Peyer's patch (tissue), 4 donors: ENCODE results near the gene HARBI1. TPM values are rescaled to one million over a fixed set of nuclear protein-coding genes. Genes with fewer than 3 reads are reported as not detected.

Source experiments
- DNase-seq, 3 donors: peaks; one replicate each; pipeline ENCODE4 v3.0.0-alpha.2; 2017 to 2019
- H3K27ac ChIP-seq, 4 donors: fragments of 200-600 bp; sonication (generic); one replicate each; pipeline ENCODE4 v1.5.1; 2016 to 2019
- H3K27me3 ChIP-seq, 2 donors: fragments of 200-600 bp; sonication (generic); one replicate each; pipeline ENCODE4 v1.5.1; 2019
- H3K36me3 ChIP-seq, 3 donors: fragments of 200-600 bp; sonication (generic); one replicate each; pipeline ENCODE4 v1.5.1; 2016 to 2019
- H3K4me1 ChIP-seq, 4 donors: fragments of 200-600 bp; sonication (generic); one replicate each; pipeline ENCODE4 v1.5.1; 2016 to 2019
- H3K4me3 ChIP-seq, 4 donors: fragments of 200-600 bp; sonication (generic); 1 replicate in 3 of 4; 2 replicates in 1 of 4; pipeline ENCODE4 v1.5.1; 2016 to 2019; ENCODE audit warnings: mild to moderate bottlenecking in 1 of 4
- H3K9me3 ChIP-seq, 4 donors: fragments of 200-600 bp; sonication (generic); one replicate each; pipeline ENCODE4 v1.5.1; 2016 to 2019; ENCODE audit warnings: mild to moderate bottlenecking in 1 of 4
- POLR2A ChIP-seq, 2 donors: fragments of 450-650 bp; IDR thresholded peaks; one replicate each; pipeline ENCODE4 v1.5.1; 2017; ENCODE audit warnings: antibody characterized with exemption in 2 of 2, mild to moderate bottlenecking in 2 of 2, moderate library complexity in 2 of 2
- total RNA-seq, 4 donors: library from RNA; depleted of rRNA; stranded (reverse); fragments of >200 nt; gene quantifications; one replicate each; pipeline ENCODE4 v1.1.0, GENCODE V29; 2016
- TF ChIP-seq, protein P1 (sequence below), 6 experiments: fragments of 450-650 bp in 4 of 6; fragments of 200-600 bp in 2 of 6; sonication (generic) in 1 of 6; IDR thresholded peaks; one replicate each; pipeline ENCODE4 v1.5.1; 2017 to 2019; ENCODE audit warnings: antibody characterized with exemption in 6 of 6, mild to moderate bottlenecking in 3 of 6, moderate library complexity in 1 of 6

HARBI1 gene
- total RNA-seq, 4 donors from 2014 or later = 3.3 to 4.4 (median 4.1) TPM

DNA sequence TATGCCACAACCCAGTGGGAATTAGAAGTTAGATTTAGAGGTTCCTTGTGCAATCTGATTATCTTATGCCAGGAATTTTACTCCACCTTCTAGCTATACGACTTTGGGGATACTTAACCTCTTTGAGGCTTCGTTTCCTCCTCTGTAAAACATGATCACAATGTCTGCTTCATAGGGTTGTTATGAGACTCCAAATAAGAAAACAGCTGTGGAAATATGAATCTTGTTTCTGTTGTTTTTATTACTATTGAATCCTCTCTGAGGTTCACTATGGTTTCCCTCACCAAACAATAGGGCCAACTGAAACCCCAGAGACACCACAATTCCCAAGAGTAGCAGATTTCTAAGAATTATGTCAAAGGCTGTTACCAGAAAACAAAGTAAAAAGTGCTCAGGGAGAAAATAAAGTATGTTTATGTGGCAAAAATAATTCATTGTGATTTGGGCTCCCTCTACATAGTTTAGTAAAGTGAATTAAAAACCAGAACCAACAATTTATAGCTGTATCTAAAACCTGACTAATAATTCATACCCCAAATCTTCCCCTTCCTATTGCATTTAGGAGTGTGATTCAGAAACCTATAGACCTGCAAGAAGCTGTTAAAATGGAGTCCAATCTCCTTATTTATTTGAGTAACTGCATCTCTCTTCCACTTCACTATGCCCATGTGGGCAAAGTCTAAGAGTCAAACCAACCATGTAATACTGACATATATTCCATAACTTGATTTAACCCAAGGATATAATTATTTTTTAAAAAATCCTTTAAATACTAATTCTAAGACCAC lies 61.6 kb downstream of the HARBI1 start:
- TF ChIP-seq, protein P1, sequence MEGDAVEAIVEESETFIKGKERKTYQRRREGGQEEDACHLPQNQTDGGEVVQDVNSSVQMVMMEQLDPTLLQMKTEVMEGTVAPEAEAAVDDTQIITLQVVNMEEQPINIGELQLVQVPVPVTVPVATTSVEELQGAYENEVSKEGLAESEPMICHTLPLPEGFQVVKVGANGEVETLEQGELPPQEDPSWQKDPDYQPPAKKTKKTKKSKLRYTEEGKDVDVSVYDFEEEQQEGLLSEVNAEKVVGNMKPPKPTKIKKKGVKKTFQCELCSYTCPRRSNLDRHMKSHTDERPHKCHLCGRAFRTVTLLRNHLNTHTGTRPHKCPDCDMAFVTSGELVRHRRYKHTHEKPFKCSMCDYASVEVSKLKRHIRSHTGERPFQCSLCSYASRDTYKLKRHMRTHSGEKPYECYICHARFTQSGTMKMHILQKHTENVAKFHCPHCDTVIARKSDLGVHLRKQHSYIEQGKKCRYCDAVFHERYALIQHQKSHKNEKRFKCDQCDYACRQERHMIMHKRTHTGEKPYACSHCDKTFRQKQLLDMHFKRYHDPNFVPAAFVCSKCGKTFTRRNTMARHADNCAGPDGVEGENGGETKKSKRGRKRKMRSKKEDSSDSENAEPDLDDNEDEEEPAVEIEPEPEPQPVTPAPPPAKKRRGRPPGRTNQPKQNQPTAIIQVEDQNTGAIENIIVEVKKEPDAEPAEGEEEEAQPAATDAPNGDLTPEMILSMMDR (IDR thresholded peaks at IDR 0.05) = no peak
- TF ChIP-seq POLR2A (IDR thresholded peaks at IDR 0.05) = no peak
- no peak for DNase-seq
- no peaks in the 10 kb centered on the region for H3K9me3 ChIP-seq
- H3K4me1 ChIP-seq = peaks cover 0 to 38% (median 14%) of the 10 kb centered on the region in 4 donors
- H3K36me3 ChIP-seq = no peaks in the 10 kb centered on the region
- H3K4me3 ChIP-seq = no peak overlapping the region
- peak overlapping the region in 2 of 4 donors; percentile 72 for H3K27ac ChIP-seq
- H3K27me3 ChIP-seq = no peaks in the 10 kb centered on the region

DNA sequence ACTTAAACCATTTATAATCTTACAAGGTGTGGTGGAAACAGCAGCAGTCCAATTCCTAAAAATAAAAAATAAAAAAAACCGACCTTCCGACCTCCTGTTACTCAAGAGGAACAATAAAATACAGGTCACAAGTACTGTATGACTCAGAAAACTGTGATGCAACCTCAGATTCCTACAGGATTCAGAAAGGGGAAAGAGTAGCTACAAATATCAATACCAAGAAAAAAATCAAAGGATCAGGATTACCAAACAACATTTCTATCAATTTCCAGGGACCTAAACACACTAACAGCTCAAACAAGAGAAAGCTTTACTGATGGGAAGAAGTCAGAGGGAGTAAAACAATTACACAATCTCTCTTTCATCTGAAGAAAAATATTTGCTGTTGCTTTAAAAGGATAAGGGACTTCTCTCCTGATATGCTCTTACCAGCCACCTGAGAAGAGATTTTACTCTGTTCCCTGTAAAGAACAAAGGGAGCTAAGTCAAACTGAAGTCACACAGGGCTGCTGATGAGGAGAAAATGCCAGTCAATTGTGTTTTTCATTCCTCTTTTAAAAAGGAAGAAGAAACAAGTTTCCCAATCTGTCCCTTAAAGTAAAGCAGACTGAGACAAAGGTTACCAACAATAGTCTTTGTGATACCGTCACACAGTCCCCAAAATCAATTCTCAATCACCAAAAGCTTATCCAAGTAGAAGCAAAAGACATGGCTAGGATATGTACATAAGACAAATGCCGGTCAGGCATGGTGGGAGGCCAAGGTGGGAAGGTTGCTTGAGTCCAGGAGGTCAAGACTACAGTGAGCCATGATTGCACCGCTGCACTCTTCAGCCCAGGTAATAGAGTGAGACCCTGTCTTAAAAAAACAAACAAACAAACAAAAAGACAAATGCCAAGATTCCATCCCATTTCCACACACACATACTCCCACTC lies 62.5 kb downstream of the HARBI1 start:
- DNase-seq = no peak

DNA sequence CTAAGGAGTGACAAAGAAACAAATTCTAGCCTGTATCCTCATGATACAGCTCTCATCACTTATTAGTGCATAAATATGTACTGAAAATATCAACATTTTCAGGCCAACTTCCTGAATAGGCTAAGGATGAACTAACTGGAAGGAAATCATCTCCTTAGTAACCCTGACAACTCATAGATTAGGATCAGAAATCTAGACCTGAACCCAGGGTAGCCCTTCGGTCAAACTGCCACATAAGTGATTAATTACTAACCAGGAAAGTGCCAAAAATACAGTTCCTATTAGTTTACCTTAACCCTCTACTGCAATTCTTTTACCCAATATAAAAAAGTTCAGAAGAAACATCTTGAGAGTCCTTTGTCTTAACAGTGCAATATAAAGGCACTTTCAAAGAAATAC lies 63.2 kb downstream of the HARBI1 start:
- no peaks in the 10 kb centered on the region for H3K9me3 ChIP-seq
- H3K27ac ChIP-seq = peak overlapping the region in 2 of 4 donors; percentile 72 to 73
- no peak for DNase-seq
- no peak overlapping the region for H3K4me3 ChIP-seq
- no peaks in the 10 kb centered on the region for H3K36me3 ChIP-seq
- H3K27me3 ChIP-seq = no peaks in the 10 kb centered on the region
- no peak for TF ChIP-seq POLR2A (IDR thresholded peaks at IDR 0.05)
- TF ChIP-seq, protein P1 (IDR thresholded peaks at IDR 0.05) = no peak
- H3K4me1 ChIP-seq = peaks cover 0 to 38% (median 11%) of the 10 kb centered on the region in 4 donors

More for the DNA sequence above, 62.5 kb downstream of the HARBI1 start:
- Histone ChIP-seq H3K9me3 (no peaks in the 10 kb centered on the region), H3K4me3 (no peak overlapping the region), H3K27ac (peak overlapping the region in 3 of 4 donors; percentile 39 to 73 (median 72)), H3K27me3 (no peaks in the 10 kb centered on the region), H3K36me3 (no peaks in the 10 kb centered on the region), H3K4me1 (peaks cover 0 to 38% (median 11%) of the 10 kb centered on the region in 4 donors)
- TF ChIP-seq, protein P1 (IDR thresholded peaks at IDR 0.05) = no peak
- TF ChIP-seq POLR2A (IDR thresholded peaks at IDR 0.05) = no peak

Other genes starting within 250 kb of the HARBI1 start
- 100 to 1,000 TPM in 3 of 4 donors, 10 to 100 TPM in 1; 22.3 to 340 (median 205) TPM for gene MDK, start 235.6 kb downstream of the HARBI1 start, total RNA-seq
- gene CHRM4, start 225.5 kb downstream of the HARBI1 start, total RNA-seq = 10 to 100 TPM; 11.5 to 16.5 (median 13.0) TPM
- gene AMBRA1, start 23.2 kb downstream of the HARBI1 start, total RNA-seq = 10 to 100 TPM; 28.9 to 61.6 (median 41.6) TPM
- gene ATG13, start 326 bp upstream of the HARBI1 start, total RNA-seq = 100 to 1,000 TPM in 2 of 4 donors, 10 to 100 TPM in 2; 86.5 to 119 (median 106) TPM
- 10 to 100 TPM; 52.0 to 85.8 (median 62.7) TPM for gene ARHGAP1, start 83.4 kb upstream of the HARBI1 start, total RNA-seq
- 10 to 100 TPM in 1 of 4 donors, 1 to 10 TPM in 3; 6.3 to 20.0 (median 8.4) TPM for gene ZNF408, start 83.8 kb upstream of the HARBI1 start, total RNA-seq
- gene F2, start 102.0 kb upstream of the HARBI1 start, total RNA-seq = under 1 TPM in 1 of 4 donors, not detected in 3; 0.53 TPM
- 10 to 100 TPM; 23.8 to 75.1 (median 26.7) TPM for gene CKAP5, start 229.1 kb upstream of the HARBI1 start, total RNA-seq